Esophagus muscularis mucosa (tissue), 4 donors: ENCODE measurements around the gene PGP. TPM values are rescaled to one million over a fixed set of nuclear protein-coding genes. Genes with fewer than 3 reads are reported as not detected.

ENCODE experiments used
- DNase-seq: peaks from one replicate; pipeline ENCODE4 v3.0.0-alpha.2; 2017; ENCODE audit errors: extremely low spot score
- H3K27ac ChIP-seq, 4 donors: fragments of 200-600 bp; sonication (generic); replicated peaks in 1 of 4; 1 replicate in 3 of 4; 2 replicates in 1 of 4; pipeline ENCODE4 v1.5.1; 2016 to 2019; ENCODE audit warnings: mild to moderate bottlenecking in 1 of 4
- H3K27me3 ChIP-seq, 4 donors: fragments of 200-600 bp; sonication (generic); one replicate each; pipeline versions ENCODE4 v1.5.1 to v1.6.0; 2016 to 2019
- H3K36me3 ChIP-seq, 4 donors: fragments of 200-600 bp; sonication (generic); one replicate each; pipeline ENCODE4 v1.5.1; 2016 to 2019
- H3K4me1 ChIP-seq, 4 donors: fragments of 200-600 bp; sonication (generic); one replicate each; pipeline ENCODE4 v1.5.1; 2016 to 2019
- H3K4me3 ChIP-seq, 4 donors: fragments of 200-600 bp; sonication (generic); 1 replicate in 2 of 4; 2 replicates in 2 of 4; pipeline ENCODE4 v1.5.1; 2016 to 2019; ENCODE audit warnings: mild to moderate bottlenecking in 4 of 4, moderate library complexity in 1 of 4
- H3K9me3 ChIP-seq, 4 donors: fragments of 200-600 bp; sonication (generic); 1 replicate in 3 of 4; 2 replicates in 1 of 4; pipeline ENCODE4 v1.5.1; 2016 to 2019
- CTCF ChIP-seq, 3 experiments: fragments of 200-600 bp in 2 of 3; fragments of 450-650 bp in 1 of 3; sonication (generic) in 2 of 3; IDR thresholded peaks; one replicate each; pipeline ENCODE4 v1.5.1; 2017 to 2019; ENCODE audit warnings: antibody characterized with exemption in 3 of 3, mild to moderate bottlenecking in 2 of 3, moderate library complexity in 1 of 3
- EP300 ChIP-seq: sonication (generic); formaldehyde crosslinking; IDR thresholded peaks from one replicate; pipeline ENCODE4 v1.6.1; 2017; ENCODE audit warnings: antibody characterized with exemption
- POLR2A ChIP-seq: fragments of 450-650 bp; IDR thresholded peaks from one replicate; pipeline ENCODE4 v1.6.1; 2017; ENCODE audit warnings: antibody characterized with exemption, moderate library complexity, mild to moderate bottlenecking, low read depth
- POLR2AphosphoS5 ChIP-seq, 2 donors: sonication (generic); formaldehyde crosslinking; IDR thresholded peaks; one replicate each; pipeline ENCODE4 v1.6.1; 2017; ENCODE audit warnings: antibody characterized with exemption in 2 of 2
- WGBS: methylation state at CpG from one replicate; pipeline ENCODE4 v1.1.5; 2018; 5-methylcytosine and 5-hydroxymethylcytosine counted together
- intact Hi-C: fragments of 100-400 bp; cut with DNase I; formaldehyde crosslinking; loops from one replicate; pipeline ENCODE4 v1.15.1; 2023
- total RNA-seq, 4 donors: library from RNA; depleted of rRNA; stranded (reverse); fragments of >200 nt; gene quantifications; one replicate each; pipeline versions ENCODE4 v1.1.0 to v1.2.1, GENCODE V29; 2016

PGP gene
- total RNA-seq, 4 donors from 2014 or later, result 8.9 to 20.0 (median 13.7) TPM

GRCh38 chr16:2190659-2191445 is 23.8 kb downstream of the PGP start:
- H3K36me3 ChIP-seq, result no peaks in the 10 kb centered on the region
- no peaks in the 10 kb centered on the region for H3K9me3 ChIP-seq
- WGBS, result 85% methylated on average over 18 of the region's 25 CpGs
- no peak overlapping the region for H3K27ac ChIP-seq
- TF ChIP-seq EP300 (no peak), CTCF (IDR thresholded peaks at IDR 0.05) (no peak), POLR2A (no peak), POLR2AphosphoS5 (IDR thresholded peaks at IDR 0.05) (no peak)
- intact Hi-C loops, result no loop called here
- peaks cover 5 to 28% (median 10%) of the 10 kb centered on the region in 4 donors for H3K27me3 ChIP-seq
- H3K4me3 ChIP-seq, result no peak overlapping the region
- DNase-seq, result no peak
- H3K4me1 ChIP-seq, result peaks cover 9 to 16% (median 12%) of the 10 kb centered on the region in 4 donors

- DNase-seq, result no peak
- H3K27me3 ChIP-seq, result peaks cover 0 to 21% (median 3%) of the 10 kb centered on the region in 4 donors
- peaks cover 2 to 9% (median 4%) of the 10 kb centered on the region in 4 donors for H3K4me1 ChIP-seq
- no peak overlapping the region for H3K27ac ChIP-seq
- no peak for TF ChIP-seq EP300
- TF ChIP-seq CTCF (IDR thresholded peaks at IDR 0.05), result no peak
- no peak for TF ChIP-seq POLR2A
- no peak for TF ChIP-seq POLR2AphosphoS5 (IDR thresholded peaks at IDR 0.05)
- intact Hi-C loops, result no loop called here
- no peaks in the 10 kb centered on the region for H3K36me3 ChIP-seq
- 81% methylated on average over 7 of the region's 24 CpGs for WGBS
- no peak overlapping the region for H3K4me3 ChIP-seq
- no peaks in the 10 kb centered on the region for H3K9me3 ChIP-seq
These were observed 24.5 kb downstream of the PGP start for GRCh38 chr16:2190002-2190658.

GRCh38 chr16:2189252-2189893 is 25.3 kb downstream of the PGP start:
- Histone ChIP-seq H3K36me3 (no peaks in the 10 kb centered on the region), H3K27ac (no peak overlapping the region), H3K27me3 (peaks cover 0 to 13% (median 0%) of the 10 kb centered on the region in 4 donors), H3K9me3 (no peaks in the 10 kb centered on the region), H3K4me3 (no peak overlapping the region), H3K4me1 (peaks cover 0 to 1% (median 0%) of the 10 kb centered on the region in 4 donors)
- TF ChIP-seq POLR2A (no peak), POLR2AphosphoS5 (IDR thresholded peaks at IDR 0.05) (no peak), CTCF (IDR thresholded peaks at IDR 0.05) (no peak), EP300 (no peak)
- DNase-seq, result no peak
- intact Hi-C loops, result no loop called here
- 86% methylated on average over 14 of the region's 25 CpGs for WGBS

- DNase-seq, result no peak
- 91% methylated on average over 7 of the region's 8 CpGs for WGBS
- no peak for TF ChIP-seq EP300
- no peak for TF ChIP-seq POLR2AphosphoS5 (IDR thresholded peaks at IDR 0.05)
- no peak for TF ChIP-seq CTCF (IDR thresholded peaks at IDR 0.05)
- TF ChIP-seq POLR2A, result no peak
- Histone ChIP-seq H3K27ac (no peak overlapping the region), H3K36me3 (no peaks in the 10 kb centered on the region), H3K27me3 (peaks cover 0 to 3% (median 0%) of the 10 kb centered on the region in 4 donors), H3K4me1 (no peaks in the 10 kb centered on the region), H3K4me3 (no peak overlapping the region), H3K9me3 (no peaks in the 10 kb centered on the region)
- intact Hi-C loops, result no loop called here
These were observed 26.2 kb downstream of the PGP start for GRCh38 chr16:2188395-2188794.
